ENCODE results near the gene MRPS2. TPM values are rescaled to one million over a fixed set of nuclear protein-coding genes. Genes with fewer than 3 reads are reported as not detected.

MRPS2 gene
- total RNA-seq, 1 donor: 12.1 TPM

- no peak for TF ChIP-seq CTCF (IDR thresholded peaks at IDR 0.05; ENCODE audit: insufficient read depth, low read depth, low read length)
- DNase-seq (ENCODE audit: low read depth): no peak
- peak overlapping the region; percentile 87 for H3K4me3 ChIP-seq (ENCODE audit: low read depth, low read length)
Measured at GRCh38 chr9:135501261-135502167, 1.0 kb downstream of the MRPS2 start.

GRCh38 chr9:135502168-135502872 is 1.8 kb downstream of the MRPS2 start:
- no peak overlapping the region for H3K4me3 ChIP-seq (ENCODE audit: low read depth, low read length)
- no peak for DNase-seq (ENCODE audit: low read depth)
- no peak for TF ChIP-seq CTCF (IDR thresholded peaks at IDR 0.05; ENCODE audit: insufficient read depth, low read depth, low read length)

- no peak for DNase-seq (ENCODE audit: low read depth)
- no peak overlapping the region for H3K4me3 ChIP-seq (ENCODE audit: low read depth, low read length)
- no peak for TF ChIP-seq CTCF (IDR thresholded peaks at IDR 0.05; ENCODE audit: insufficient read depth, low read depth, low read length)
Measured at GRCh38 chr9:135502873-135503321, 2.4 kb downstream of the MRPS2 start.

GRCh38 chr9:135503371-135504261 is 3.1 kb downstream of the MRPS2 start:
- H3K4me3 ChIP-seq (ENCODE audit: low read depth, low read length): no peak overlapping the region
- DNase-seq (ENCODE audit: low read depth): no peak
- TF ChIP-seq CTCF (IDR thresholded peaks at IDR 0.05; ENCODE audit: insufficient read depth, low read depth, low read length): no peak

- peak; percentile 62 for TF ChIP-seq CTCF (IDR thresholded peaks at IDR 0.05; ENCODE audit: insufficient read depth, low read depth, low read length)
- H3K4me3 ChIP-seq (ENCODE audit: low read depth, low read length): no peak overlapping the region
- DNase-seq (ENCODE audit: low read depth): peak; percentile 57
Measured at GRCh38 chr9:135504262-135505243, 4.1 kb downstream of the MRPS2 start.
